CD4-positive, alpha-beta T cell treated with Interleukin-6 at 100 ng/mL for 8 hours (primary cell): ENCODE data around the gene GNL3.
"Not testable (repeated sequence)": the region's sequence is repeated elsewhere in the genome, so short reads cannot be mapped to it uniquely, and the experiment has no call there.

Source experiments
- DNase-seq: peaks from one replicate; pipeline ENCODE4 v3.0.0-alpha.2; 2020; ENCODE audit warnings: mixed read lengths, low spot score

GNL3 gene

GRCh38 chr3:52721002-52721729 lies 35.3 kb downstream of the GNL3 start:
- peak; percentile 44 for DNase-seq

GRCh38 chr3:52721730-52722008 lies 35.8 kb downstream of the GNL3 start:
- no peak for DNase-seq

- no peak for DNase-seq
Measured at GRCh38 chr3:52722491-52722890, 36.7 kb downstream of the GNL3 start.

- DNase-seq = no peak
Measured at GRCh38 chr3:52723935-52724334, 38.1 kb downstream of the GNL3 start.

- no peak for DNase-seq
Measured at GRCh38 chr3:52724511-52724910, 38.7 kb downstream of the GNL3 start.

GRCh38 chr3:52728753-52729152 lies 42.9 kb downstream of the GNL3 start:
- DNase-seq = not testable (repeated sequence)

- no peak for DNase-seq
Measured at GRCh38 chr3:52730681-52731080, 44.8 kb downstream of the GNL3 start.

- no peak for DNase-seq
Measured at GRCh38 chr3:52731590-52731989, 45.8 kb downstream of the GNL3 start.

GRCh38 chr3:52733256-52733891 lies 47.5 kb downstream of the GNL3 start:
- DNase-seq = no peak

GRCh38 chr3:52739730-52740129 lies 53.9 kb downstream of the GNL3 start:
- no peak for DNase-seq

- peak; percentile 16 for DNase-seq
Measured at GRCh38 chr3:52742418-52743041, 56.7 kb downstream of the GNL3 start.

GRCh38 chr3:52743152-52743551 lies 57.3 kb downstream of the GNL3 start:
- DNase-seq = no peak

- no peak for DNase-seq
Measured at GRCh38 chr3:52743721-52744120, 57.9 kb downstream of the GNL3 start.
